GM12878 (cell line): Measurements from ENCODE around the gene CASS4. TPM values are rescaled to one million over a fixed set of nuclear protein-coding genes. Genes with fewer than 3 reads are reported as not detected.

Experiments
- ATAC-seq: fragments of 200-7000 bp; cut with Tn5 transposase; 3 replicates; pipeline ENCODE4 v1.9.1; 2020; ENCODE audit warnings: mild to moderate bottlenecking, moderate library complexity
- BruUV-seq: library from RNA; stranded (reverse); fragments of 400-500 nt; replicated peaks from 2 replicates; lab custom pipeline; 2021; lab: Mats Ljungman, UMichigan
- CTCF ChIA-PET: fragments of 300-600 bp; sonication (Branson Sonifier 250); formaldehyde crosslinking; extraction: SDS; loops from one replicate; lab custom pipeline; 2021; ENCODE audit warnings: inconsistent platforms; lab: Yijun Ruan, JAX
- POLR2A ChIA-PET: fragments of 350-600 bp; formaldehyde crosslinking; extraction: SDS; loops from one replicate; lab custom pipeline; 2021; ENCODE audit warnings: inconsistent platforms; lab: Charles Lee
- RAD21 ChIA-PET: fragments of 300-600 bp; sonication (Branson Sonifier 250); formaldehyde crosslinking; loops from one replicate; lab custom pipeline; 2023; ENCODE audit warnings: antibody characterized with exemption; ENCODE audit not compliant: unreplicated experiment; lab: Charles Lee
- SMC1A ChIA-PET: fragments of 300-600 bp; sonication (Branson Sonifier 250); formaldehyde crosslinking; loops from one replicate; lab custom pipeline; 2023; ENCODE audit not compliant: unreplicated experiment, uncharacterized antibody; lab: Charles Lee
- DNase-seq: peaks from one replicate; pipeline ENCODE4 v3.0.0-alpha.2; 2011; ENCODE audit warnings: low read depth, low spot score
- FAIRE-seq: peaks from 3 replicates; lab custom pipeline; 2011; peaks lifted over from hg19 to GRCh38; lab: Jason Lieb, UNC
- H2AFZ ChIP-seq: 2 replicates; pipeline ENCODE4 v1.6.0; 2011; ENCODE audit warnings: low read depth, low read length, control low read depth; ENCODE audit not compliant: control insufficient read depth
- H3K27ac ChIP-seq: 2 replicates; pipeline ENCODE4 v1.5.1; 2011; ENCODE audit warnings: control low read depth; ENCODE audit not compliant: control insufficient read depth, insufficient read depth
- H3K27me3 ChIP-seq, 2 experiments: replicated peaks in 1 of 2; 2 replicates each; pipeline versions ENCODE4 v1.6.0 to v1.6.1; 2011; ENCODE audit warnings: low read length in 1 of 2; ENCODE audit not compliant: control insufficient read depth in 2 of 2, insufficient read depth in 2 of 2
- H3K36me3 ChIP-seq, 2 experiments: 2 replicates each; pipeline ENCODE4 v1.5.1; 2011; ENCODE audit warnings: low read length in 1 of 2; ENCODE audit not compliant: control insufficient read depth in 2 of 2, insufficient read depth in 2 of 2
- H3K4me1 ChIP-seq: 2 replicates; pipeline ENCODE4 v1.6.1; 2011; ENCODE audit warnings: mild to moderate bottlenecking, low read length, moderate library complexity, mixed read lengths; ENCODE audit not compliant: control insufficient read depth, insufficient read depth
- H3K4me2 ChIP-seq: 2 replicates; pipeline ENCODE4 v1.6.0; 2011; ENCODE audit warnings: control low read depth; ENCODE audit not compliant: control insufficient read depth, insufficient read depth
- H3K4me3 ChIP-seq: fragments of 200-600 bp; sonication (generic); 2 replicates; pipeline ENCODE4 v1.5.1; 2016
- H3K79me2 ChIP-seq: 2 replicates; pipeline ENCODE4 v1.6.0; 2011; ENCODE audit warnings: low read length; ENCODE audit not compliant: control insufficient read depth, insufficient read depth
- H3K9ac ChIP-seq: 2 replicates; pipeline ENCODE4 v1.8.0; 2011; ENCODE audit warnings: low read length, control low read depth, mixed read lengths; ENCODE audit not compliant: control insufficient read depth, insufficient read depth
- H3K9me3 ChIP-seq: replicated peaks from 3 replicates; pipeline ENCODE4 v1.5.1; 2011; ENCODE audit warnings: mild to moderate bottlenecking, low read length; ENCODE audit not compliant: control insufficient read depth, insufficient read depth
- H4K20me1 ChIP-seq: 2 replicates; pipeline ENCODE4 v1.6.0; 2011; ENCODE audit not compliant: control insufficient read depth, insufficient read depth
- BACH1 ChIP-seq: fragments of 450-650 bp; IDR thresholded peaks from 2 replicates; pipeline ENCODE4 v1.6.1; 2017; ENCODE audit warnings: mild to moderate bottlenecking, borderline replicate concordance
- CHD1 ChIP-seq: IDR thresholded peaks from 2 replicates; pipeline ENCODE4 v1.6.1; 2012; ENCODE audit warnings: low read depth, low read length, improper control_type of control experiment
- CHD4 ChIP-seq: fragments of 200-600 bp; sonication (generic); IDR thresholded peaks from 2 replicates; pipeline ENCODE4 v1.6.1; 2016; ENCODE audit warnings: mild to moderate bottlenecking
- EGR1 ChIP-seq, 2 experiments: IDR thresholded peaks; 1 replicate in 1 of 2; 2 replicates in 1 of 2; pipeline ENCODE4 v1.6.1; 2011 to 2012; ENCODE audit warnings: low read depth in 2 of 2, low read length in 2 of 2, borderline replicate concordance in 1 of 2, mild to moderate bottlenecking in 1 of 2, moderate library complexity in 1 of 2
- HCFC1 ChIP-seq: fragments of 150-350 bp; IDR thresholded peaks from 2 replicates; pipeline ENCODE4 v1.6.1; 2014; ENCODE audit warnings: low read length
- HDAC2 ChIP-seq: fragments of 200-600 bp; sonication (generic); IDR thresholded peaks from 2 replicates; pipeline ENCODE4 v1.6.1; 2017
- HSF1 ChIP-seq: fragments of 150-350 bp; IDR thresholded peaks from 2 replicates; pipeline ENCODE4 v1.6.1; 2014; ENCODE audit warnings: mild to moderate bottlenecking, low read depth, low read length
- IRF4 ChIP-seq: IDR thresholded peaks from 2 replicates; pipeline ENCODE4 v1.6.1; 2011; ENCODE audit warnings: low read depth, low read length
- MEF2B ChIP-seq: fragments of 450-650 bp; IDR thresholded peaks from 2 replicates; pipeline ENCODE4 v1.6.1; 2018; ENCODE audit warnings: mild to moderate bottlenecking, moderate library complexity; ENCODE audit not compliant: partially characterized antibody, poor library complexity, severe bottlenecking
- PAX5 ChIP-seq: IDR thresholded peaks from 2 replicates; pipeline ENCODE4 v1.6.1; 2011; ENCODE audit warnings: low read depth, low read length, borderline replicate concordance
- RELA ChIP-seq: fragments of 450-650 bp; IDR thresholded peaks from 2 replicates; pipeline ENCODE4 v1.8.0; 2014; ENCODE audit warnings: borderline replicate concordance; ENCODE audit not compliant: partially characterized antibody
- RFX5 ChIP-seq: IDR thresholded peaks from 2 replicates; pipeline ENCODE4 v1.6.1; 2011; ENCODE audit warnings: low read depth, low read length, improper control_type of control experiment
- SUPT20H ChIP-seq: IDR thresholded peaks from 2 replicates; pipeline ENCODE4 v1.6.1; 2011; ENCODE audit warnings: low read depth, mild to moderate bottlenecking, low read length, moderate library complexity, borderline replicate concordance; ENCODE audit not compliant: control insufficient read depth
- TAF1 ChIP-seq: IDR thresholded peaks from 2 replicates; pipeline ENCODE4 v1.6.1; 2011; ENCODE audit warnings: mild to moderate bottlenecking, low read depth, low read length, borderline replicate concordance
- TCF12 ChIP-seq: IDR thresholded peaks from 2 replicates; pipeline ENCODE4 v1.6.1; 2011; ENCODE audit warnings: low read depth, mild to moderate bottlenecking, low read length
- WGBS: methylation state at CpG from one replicate; pipeline ENCODE4 v1.1.6; 2016; ENCODE audit warnings: low lambda C conversion rate; ENCODE audit not compliant: insufficient replicate concordance, insufficient coverage; ENCODE audit errors: missing lambda C conversion rate; 5-methylcytosine and 5-hydroxymethylcytosine counted together
- in situ Hi-C: fragments of 300-500 bp; cut with MboI; formaldehyde crosslinking; loops from 9 replicates; pipeline ENCODE4 v1.14.3; 2018; ENCODE audit warnings: mixed read lengths
- intact Hi-C: fragments of 100-400 bp; cut with micrococcal nuclease; formaldehyde crosslinking; loops from one replicate; pipeline ENCODE4 v1.14.2; 2022; ENCODE audit not compliant: unreplicated experiment
- polyA plus RNA-seq, 11 experiments: library from polyadenylated mRNA; depleted of rRNA in 4 of 11; unstranded in 6 of 11; stranded (reverse) in 5 of 11; fragments of >200 nt; fragmentation: Nextera tagmentation in 4 of 11; fragmentation: Illumina TruSeq in 1 of 11; extraction: Ambion mirVana in 4 of 11; extraction: Trizol in 1 of 11; gene quantifications; 1 replicate in 1 of 11; 2 replicates in 10 of 11; pipeline versions ENCODE4 v1.2.1 to v1.2.3, GENCODE V29; 2011 to 2016; ENCODE audit warnings: inconsistent platforms in 2 of 11, missing spikeins in 2 of 11, low read depth in 1 of 11
- total RNA-seq, 4 experiments: library from RNA; depleted of rRNA in 3 of 4; stranded (reverse); fragments of >200 nt in 3 of 4; fragmentation: Illumina TruSeq in 1 of 4; extraction: Trizol in 1 of 4; gene quantifications; 2 replicates each; pipeline versions ENCODE4 v1.2.1 to v1.2.3, GENCODE V29; 2013 to 2021
- TF ChIP-seq, protein P1 (sequence below): fragments of 450-650 bp; IDR thresholded peaks from 2 replicates; pipeline ENCODE4 v1.6.1; 2016; ENCODE audit warnings: mild to moderate bottlenecking
- TF ChIP-seq, protein P2 (sequence below): IDR thresholded peaks from 2 replicates; pipeline ENCODE4 v1.6.1; 2011; ENCODE audit warnings: low read depth, mild to moderate bottlenecking, low read length, moderate library complexity, borderline replicate concordance; ENCODE audit errors: extremely low read depth
- TF ChIP-seq, protein P3 (sequence below): fragments of 450-650 bp; IDR thresholded peaks from 2 replicates; pipeline ENCODE4 v1.6.1; 2017; ENCODE audit warnings: borderline replicate concordance

The CASS4 gene
- total and polyA plus RNA-seq, 10 of the 15 experiments (the other 5 are each of a cell fraction or from before 2014, with no cell fraction given): 0.04 to 0.24 (median 0.11) TPM; not detected in 1

GRCh38 chr20:56392132-56392880 lies 19.8 kb upstream of the CASS4 start, which contains the start of the genes AURKA and CSTF1:
Gene AURKA (minus strand): TSS chr20:56392215. CDS start chr20:56388197, 4,018 bp downstream.
Gene CSTF1 (plus strand): TSS chr20:56392645. CDS start chr20:56395553, 2,908 bp downstream.
- POLR2A ChIA-PET: interaction anchor here (0.8 to 1.2 kb wide), 3 partner anchors 10 to 17 kb away, joined by 3 to 5 read pairs (median 4); no protein-coding TSS in a partner anchor
- SMC1A ChIA-PET: interaction anchor here (0.6 to 3.8 kb wide), 9 partner anchors 11 to 1390 kb away, joined by 3 to 14 read pairs (median 3); partner anchors contain the start of gene RTF2
- FAIRE-seq (peak; percentile 98), ATAC-seq (peak; percentile 92), DNase-seq (peak; percentile 97)
- Histone ChIP-seq H3K27me3 (no peaks in the 10 kb centered on the region), H3K79me2 (peaks cover 63% of the 10 kb centered on the region), H4K20me1 (no peaks in the 10 kb centered on the region), H3K9ac (peak within 1 kb of the TSS; percentile 90), H3K4me3 (peak within 1 kb of the TSS; percentile 99), H2AFZ (peak within 1 kb of the TSS; percentile 84), H3K36me3 (peaks cover 5 to 11% of the 10 kb centered on the region in 2 experiments), H3K9me3 (no peaks in the 10 kb centered on the region), H3K4me2 (peak within 1 kb of the TSS; percentile 98), H3K27ac (peak within 1 kb of the TSS; percentile 78), H3K4me1 (peaks cover 3% of the 10 kb centered on the region; the same call in 1 of the 2 replicates)
- TSS peak; percentile 75 for BruUV-seq
- in situ Hi-C loops (no loop called here), intact Hi-C loops (loop anchor here (2.0 kb wide), 1 partner anchor 76 kb away; the partner anchor contains the start of gene RTF2)
- under 1% methylated on average over 53 of the region's 53 CpGs for WGBS
- CTCF ChIA-PET: interaction anchor here (0.8 to 2.1 kb wide), 5 partner anchors 9 to 78 kb away, joined by 4 to 6 read pairs (median 4); partner anchors contain the start of gene CASS4
- RAD21 ChIA-PET: interaction anchor here (1.5 to 2.5 kb wide), 4 partner anchors 20 to 77 kb away, joined by 4 to 9 read pairs (median 6); partner anchors contain the start of genes CASS4, FAM210B and RTF2
- TF ChIP-seq RFX5 (peak; percentile 77), TAF1 (peak; percentile 53; the same call in 1 of the 2 replicates), SUPT20H (no peak), HCFC1 (peak; percentile 91), TCF12 (peak; percentile 8; the same call in 1 of the 2 replicates), HSF1 (0 out of 2 replicates have a peak, but pooled peaks have one; percentile 45), BACH1 (no peak), EGR1 (IDR thresholded peaks at IDR 0.05; ENCODE audit: borderline replicate concordance in 1 of 2, low read depth in 2 of 2, low read length in 2 of 2) (peak; percentile 69 to 96), RELA (peak; percentile 92), MEF2B (peak; percentile 37), CHD4 (no peak), CHD1 (no peak), PAX5 (no peak; the same call in 1 of the 2 replicates), IRF4 (0 out of 2 replicates have a peak, but pooled peaks have one; percentile 28), HDAC2 (0 out of 2 replicates have a peak, but pooled peaks have one; percentile 89)
- TF ChIP-seq, protein P1, sequence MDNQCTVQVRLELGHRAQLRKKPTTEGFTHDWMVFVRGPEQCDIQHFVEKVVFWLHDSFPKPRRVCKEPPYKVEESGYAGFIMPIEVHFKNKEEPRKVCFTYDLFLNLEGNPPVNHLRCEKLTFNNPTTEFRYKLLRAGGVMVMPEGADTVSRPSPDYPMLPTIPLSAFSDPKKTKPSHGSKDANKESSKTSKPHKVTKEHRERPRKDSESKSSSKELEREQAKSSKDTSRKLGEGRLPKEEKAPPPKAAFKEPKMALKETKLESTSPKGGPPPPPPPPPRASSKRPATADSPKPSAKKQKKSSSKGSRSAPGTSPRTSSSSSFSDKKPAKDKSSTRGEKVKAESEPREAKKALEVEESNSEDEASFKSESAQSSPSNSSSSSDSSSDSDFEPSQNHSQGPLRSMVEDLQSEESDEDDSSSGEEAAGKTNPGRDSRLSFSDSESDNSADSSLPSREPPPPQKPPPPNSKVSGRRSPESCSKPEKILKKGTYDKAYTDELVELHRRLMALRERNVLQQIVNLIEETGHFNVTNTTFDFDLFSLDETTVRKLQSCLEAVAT: peak; percentile 100
- TF ChIP-seq, protein P2, sequence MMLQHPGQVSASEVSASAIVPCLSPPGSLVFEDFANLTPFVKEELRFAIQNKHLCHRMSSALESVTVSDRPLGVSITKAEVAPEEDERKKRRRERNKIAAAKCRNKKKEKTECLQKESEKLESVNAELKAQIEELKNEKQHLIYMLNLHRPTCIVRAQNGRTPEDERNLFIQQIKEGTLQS: no peak
- TF ChIP-seq, protein P3, sequence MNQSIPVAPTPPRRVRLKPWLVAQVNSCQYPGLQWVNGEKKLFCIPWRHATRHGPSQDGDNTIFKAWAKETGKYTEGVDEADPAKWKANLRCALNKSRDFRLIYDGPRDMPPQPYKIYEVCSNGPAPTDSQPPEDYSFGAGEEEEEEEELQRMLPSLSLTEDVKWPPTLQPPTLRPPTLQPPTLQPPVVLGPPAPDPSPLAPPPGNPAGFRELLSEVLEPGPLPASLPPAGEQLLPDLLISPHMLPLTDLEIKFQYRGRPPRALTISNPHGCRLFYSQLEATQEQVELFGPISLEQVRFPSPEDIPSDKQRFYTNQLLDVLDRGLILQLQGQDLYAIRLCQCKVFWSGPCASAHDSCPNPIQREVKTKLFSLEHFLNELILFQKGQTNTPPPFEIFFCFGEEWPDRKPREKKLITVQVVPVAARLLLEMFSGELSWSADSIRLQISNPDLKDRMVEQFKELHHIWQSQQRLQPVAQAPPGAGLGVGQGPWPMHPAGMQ: no peak
